GM15510 (cell line): ENCODE measurements around the gene KCNN4.

ENCODE experiments used
- POLR2A ChIP-seq: IDR thresholded peaks from 3 replicates; pipeline ENCODE4 v1.6.1; 2011; ENCODE audit warnings: borderline replicate concordance; ENCODE audit not compliant: insufficient read length; ENCODE audit errors: extremely low read depth

Gene KCNN4

GRCh38 chr19:43782311-43782660, 1.5 kb upstream of the KCNN4 start:
- TF ChIP-seq POLR2A: no peak

- no peak for TF ChIP-seq POLR2A
Observed at GRCh38 chr19:43781630-43782310, 997 bp upstream of the KCNN4 start.

GRCh38 chr19:43779820-43780219, 953 bp downstream of the KCNN4 start:
- no peak for TF ChIP-seq POLR2A

GRCh38 chr19:43779147-43779819, 1.5 kb downstream of the KCNN4 start:
- no peak for TF ChIP-seq POLR2A

GRCh38 chr19:43778651-43779050, 2.1 kb downstream of the KCNN4 start:
- no peak for TF ChIP-seq POLR2A

GRCh38 chr19:43777163-43777695, 3.5 kb downstream of the KCNN4 start:
- TF ChIP-seq POLR2A: no peak

GRCh38 chr19:43776286-43776685, 4.5 kb downstream of the KCNN4 start:
- TF ChIP-seq POLR2A: no peak

GRCh38 chr19:43775299-43775890, 5.4 kb downstream of the KCNN4 start:
- TF ChIP-seq POLR2A: no peak

GRCh38 chr19:43774103-43774939, 6.5 kb downstream of the KCNN4 start:
- TF ChIP-seq POLR2A: no peak

- TF ChIP-seq POLR2A: no peak
Observed at GRCh38 chr19:43773725-43774102, 7.1 kb downstream of the KCNN4 start.

GRCh38 chr19:43769256-43769655, 11.5 kb downstream of the KCNN4 start:
- no peak for TF ChIP-seq POLR2A

- no peak for TF ChIP-seq POLR2A
Observed at GRCh38 chr19:43768273-43769050, 12.3 kb downstream of the KCNN4 start.

- no peak for TF ChIP-seq POLR2A
Observed at GRCh38 chr19:43767818-43768217, 13.0 kb downstream of the KCNN4 start.

GRCh38 chr19:43767316-43767715, 13.5 kb downstream of the KCNN4 start:
- TF ChIP-seq POLR2A: no peak
